Keratinocyte (primary cell): ENCODE results near the gene HHIPL1.

Source experiments
- EZH2 ChIP-seq: IDR thresholded peaks from one replicate; pipeline ENCODE4 v1.6.1; 2012; ENCODE audit warnings: inconsistent platforms, mild to moderate bottlenecking, low read length, moderate library complexity
- TF ChIP-seq, protein P1 (sequence below), 3 experiments: IDR thresholded peaks in 1 of 3; conservative IDR thresholded peaks in 1 of 3; optimal IDR thresholded peaks in 1 of 3; 2 replicates in 2 of 3; 3 replicates in 1 of 3; pipeline versions ENCODE3 to v1.5.1; 2011; ENCODE audit warnings: low read length in 3 of 3, mild to moderate bottlenecking in 3 of 3, moderate library complexity in 2 of 3, control low read depth in 1 of 3, inconsistent platforms in 1 of 3; ENCODE audit not compliant: insufficient read depth in 2 of 3; ENCODE audit errors: extremely low read depth in 1 of 3

DNA sequence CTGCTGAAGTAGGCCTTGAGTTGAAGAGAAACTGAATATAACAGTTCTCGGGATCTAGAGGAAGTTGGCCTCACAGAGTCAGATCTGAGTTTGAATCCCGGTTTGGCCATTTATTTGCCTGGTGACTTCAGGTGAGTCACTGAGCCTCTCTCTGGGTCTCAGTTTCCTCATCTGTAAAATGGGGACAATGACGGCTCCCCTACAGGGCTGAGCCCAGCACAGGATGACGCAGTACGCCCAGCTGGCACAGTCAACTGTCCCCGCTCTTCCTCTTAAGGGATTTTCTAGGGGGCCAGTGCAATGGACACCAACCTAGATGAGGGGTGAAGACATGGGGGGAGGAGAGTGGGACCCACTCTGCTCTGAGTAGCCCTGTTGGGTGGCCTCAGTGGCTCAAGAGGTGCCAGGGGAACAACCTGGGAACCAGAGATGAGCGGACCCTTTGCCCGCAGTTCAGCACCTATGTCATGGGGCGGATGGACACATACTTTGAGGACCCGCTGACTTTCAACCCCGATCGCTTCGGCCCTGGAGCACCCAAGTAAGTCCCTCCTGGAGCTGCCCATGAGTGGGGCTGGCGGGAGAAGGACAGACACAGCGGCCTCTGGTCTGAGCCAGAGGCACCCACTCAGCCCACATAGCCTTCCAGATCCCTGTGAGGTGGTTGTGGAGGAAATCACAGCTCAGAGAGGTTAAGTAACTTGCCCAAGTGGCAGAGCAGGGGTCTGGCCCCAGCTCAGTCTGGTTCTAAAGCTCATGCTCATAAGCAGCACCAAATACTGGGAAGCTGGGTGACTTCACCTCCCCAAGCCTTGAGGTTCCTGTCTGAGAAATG is 80.2 kb downstream of the HHIPL1 start:
- TF ChIP-seq, protein P1, sequence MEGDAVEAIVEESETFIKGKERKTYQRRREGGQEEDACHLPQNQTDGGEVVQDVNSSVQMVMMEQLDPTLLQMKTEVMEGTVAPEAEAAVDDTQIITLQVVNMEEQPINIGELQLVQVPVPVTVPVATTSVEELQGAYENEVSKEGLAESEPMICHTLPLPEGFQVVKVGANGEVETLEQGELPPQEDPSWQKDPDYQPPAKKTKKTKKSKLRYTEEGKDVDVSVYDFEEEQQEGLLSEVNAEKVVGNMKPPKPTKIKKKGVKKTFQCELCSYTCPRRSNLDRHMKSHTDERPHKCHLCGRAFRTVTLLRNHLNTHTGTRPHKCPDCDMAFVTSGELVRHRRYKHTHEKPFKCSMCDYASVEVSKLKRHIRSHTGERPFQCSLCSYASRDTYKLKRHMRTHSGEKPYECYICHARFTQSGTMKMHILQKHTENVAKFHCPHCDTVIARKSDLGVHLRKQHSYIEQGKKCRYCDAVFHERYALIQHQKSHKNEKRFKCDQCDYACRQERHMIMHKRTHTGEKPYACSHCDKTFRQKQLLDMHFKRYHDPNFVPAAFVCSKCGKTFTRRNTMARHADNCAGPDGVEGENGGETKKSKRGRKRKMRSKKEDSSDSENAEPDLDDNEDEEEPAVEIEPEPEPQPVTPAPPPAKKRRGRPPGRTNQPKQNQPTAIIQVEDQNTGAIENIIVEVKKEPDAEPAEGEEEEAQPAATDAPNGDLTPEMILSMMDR (optimal IDR thresholded peaks at IDR 0.05 in 1 of 3, IDR thresholded peaks at IDR 0.05 in 1 of 3, conservative IDR thresholded peaks at IDR 0.05 in 1 of 3; ENCODE audit: extremely low read depth in 1 of 3, insufficient read depth in 2 of 3, low read length in 3 of 3) = no peak
- TF ChIP-seq EZH2 = no peak
